CD4-positive, alpha-beta T cell treated with Interleukin-12 subunit alpha and Interleukin-12 subunit beta, for 1 hour (primary cell): ENCODE measurements around the gene CAD.

Source experiments
- DNase-seq: peaks from one replicate; pipeline ENCODE4 v3.0.0-alpha.2; 2020

The CAD gene

GRCh38 chr2:27199241-27199640 is 17.9 kb upstream of the CAD start:
- no peak for DNase-seq

- DNase-seq, result no peak
These were observed 15.5 kb upstream of the CAD start for GRCh38 chr2:27201675-27202074.

- DNase-seq, result no peak
These were observed 14.3 kb upstream of the CAD start for GRCh38 chr2:27202854-27203253.

GRCh38 chr2:27203741-27204140 is 13.4 kb upstream of the CAD start:
- DNase-seq, result no peak

- no peak for DNase-seq
These were observed 12.6 kb upstream of the CAD start for GRCh38 chr2:27204566-27204965.

GRCh38 chr2:27205206-27205605 is 12.0 kb upstream of the CAD start:
- DNase-seq, result no peak

GRCh38 chr2:27206346-27206745 is 10.8 kb upstream of the CAD start:
- DNase-seq, result no peak

- DNase-seq, result no peak
These were observed 8.6 kb upstream of the CAD start for GRCh38 chr2:27208486-27209050.

- DNase-seq, result no peak
These were observed 7.4 kb upstream of the CAD start for GRCh38 chr2:27209621-27210401.

GRCh38 chr2:27211241-27211942 is 5.8 kb upstream of the CAD start:
- DNase-seq, result no peak

GRCh38 chr2:27211943-27212625 is 5.1 kb upstream of the CAD start, which contains the start of the genes ATRAID and SLC5A6:
ATRAID (plus strand) TSS chr2:27212041; CDS start chr2:27212369, 328 bp downstream.
SLC5A6 (minus strand) TSS chr2:27212268; CDS start chr2:27207650, 4,618 bp downstream.
- peak; percentile 90 for DNase-seq

GRCh38 chr2:27212626-27213471 is 4.3 kb upstream of the CAD start:
- peak; percentile 57 for DNase-seq

GRCh38 chr2:27214941-27215340 is 2.2 kb upstream of the CAD start:
- DNase-seq, result no peak

GRCh38 chr2:27216416-27217137 is 592 bp upstream of the CAD start:
- DNase-seq, result no peak

- DNase-seq, result no peak
These were observed 1.4 kb downstream of the CAD start for GRCh38 chr2:27218614-27219013.

- DNase-seq, result no peak
These were observed 1.9 kb downstream of the CAD start for GRCh38 chr2:27219091-27219490.

- DNase-seq, result no peak
These were observed 2.9 kb downstream of the CAD start for GRCh38 chr2:27220091-27220490.

- DNase-seq, result no peak
These were observed 4.0 kb downstream of the CAD start for GRCh38 chr2:27221166-27221565.

- no peak for DNase-seq
These were observed 5.2 kb downstream of the CAD start for GRCh38 chr2:27222407-27222806.

GRCh38 chr2:27223416-27223815 is 6.2 kb downstream of the CAD start:
- DNase-seq, result no peak

- DNase-seq, result no peak
These were observed 8.4 kb downstream of the CAD start for GRCh38 chr2:27225526-27225925.

GRCh38 chr2:27227501-27227900 is 10.3 kb downstream of the CAD start:
- DNase-seq, result no peak
